Vagina (tissue), 2 donors: Measurements from ENCODE around the gene CTBP1. TPM values are rescaled to one million over a fixed set of nuclear protein-coding genes. Genes with fewer than 3 reads are reported as not detected.

Experiments
- DNase-seq, 2 donors: peaks; one replicate each; pipeline ENCODE4 v3.0.0-alpha.2; 2017; ENCODE audit errors: extremely low spot score in 2 of 2
- H3K27ac ChIP-seq: fragments of 200-600 bp; sonication (generic); one replicate; pipeline ENCODE4 v1.5.1; 2019
- H3K27me3 ChIP-seq: fragments of 200-600 bp; sonication (generic); one replicate; pipeline ENCODE4 v1.5.1; 2019
- H3K36me3 ChIP-seq, 2 donors: fragments of 200-600 bp; sonication (generic); one replicate each; pipeline ENCODE4 v1.5.1; 2017 to 2019
- H3K4me1 ChIP-seq: fragments of 200-600 bp; sonication (generic); one replicate; pipeline ENCODE4 v1.5.1; 2019
- H3K4me3 ChIP-seq, 2 donors: fragments of 200-600 bp; sonication (generic); 1 replicate in 1 of 2; 2 replicates in 1 of 2; pipeline ENCODE4 v1.5.1; 2016 to 2019
- H3K9me3 ChIP-seq: fragments of 200-600 bp; sonication (generic); one replicate; pipeline ENCODE4 v1.5.1; 2019
- POLR2A ChIP-seq, 2 donors: fragments of 450-650 bp; IDR thresholded peaks; one replicate each; pipeline ENCODE4 v1.6.1; 2017; ENCODE audit warnings: antibody characterized with exemption in 2 of 2, mild to moderate bottlenecking in 2 of 2, moderate library complexity in 2 of 2
- POLR2AphosphoS5 ChIP-seq, 2 donors: sonication (generic); formaldehyde crosslinking; IDR thresholded peaks; one replicate each; pipeline ENCODE4 v1.9.0; 2017; ENCODE audit warnings: antibody characterized with exemption in 2 of 2, mild to moderate bottlenecking in 2 of 2, low read depth in 1 of 2; ENCODE audit not compliant: insufficient read depth in 1 of 2
- intact Hi-C: fragments of 100-400 bp; cut with DNase I; formaldehyde crosslinking; loops from one replicate; pipeline ENCODE4 v1.15.1; 2023
- total RNA-seq: library from RNA; depleted of rRNA; stranded (reverse); fragments of >200 nt; gene quantifications from one replicate; pipeline ENCODE4 v1.2.3, GENCODE V29; 2016
- TF ChIP-seq, protein P1 (sequence below), 3 experiments: fragments of 450-650 bp in 2 of 3; fragments of 200-600 bp in 1 of 3; sonication (generic) in 1 of 3; IDR thresholded peaks; one replicate each; pipeline ENCODE4 v1.5.1; 2017 to 2019; ENCODE audit warnings: antibody characterized with exemption in 3 of 3, mild to moderate bottlenecking in 2 of 3, moderate library complexity in 2 of 3

Gene CTBP1
- total RNA-seq, 1 donor from 2014 or later = 93.1 TPM

DNA sequence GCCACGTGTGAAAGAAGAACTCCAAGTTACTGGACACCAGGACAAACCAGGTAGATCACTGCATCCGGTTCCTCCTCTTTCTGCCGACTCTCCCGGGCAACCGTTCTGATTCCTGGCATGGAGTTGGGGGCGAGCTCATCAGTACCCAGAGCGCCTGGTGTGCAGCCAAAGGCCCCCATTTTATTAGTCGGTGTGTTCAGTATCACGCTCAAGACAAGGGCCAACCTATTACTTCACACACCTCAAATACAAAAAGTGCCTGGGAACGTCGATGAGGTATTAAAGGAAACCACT lies 2.8 kb upstream of the CTBP1 start:
- H3K27ac ChIP-seq = no peak overlapping the region
- H3K36me3 ChIP-seq = no peaks in the 10 kb centered on the region
- no peak for DNase-seq
- no peak overlapping the region for H3K4me3 ChIP-seq
- H3K27me3 ChIP-seq = no peaks in the 10 kb centered on the region
- TF ChIP-seq POLR2A (IDR thresholded peaks at IDR 0.05) (no peak), POLR2AphosphoS5 (IDR thresholded peaks at IDR 0.05; ENCODE audit: insufficient read depth in 1 of 2, low read depth in 1 of 2) (no peak)
- TF ChIP-seq, protein P1, sequence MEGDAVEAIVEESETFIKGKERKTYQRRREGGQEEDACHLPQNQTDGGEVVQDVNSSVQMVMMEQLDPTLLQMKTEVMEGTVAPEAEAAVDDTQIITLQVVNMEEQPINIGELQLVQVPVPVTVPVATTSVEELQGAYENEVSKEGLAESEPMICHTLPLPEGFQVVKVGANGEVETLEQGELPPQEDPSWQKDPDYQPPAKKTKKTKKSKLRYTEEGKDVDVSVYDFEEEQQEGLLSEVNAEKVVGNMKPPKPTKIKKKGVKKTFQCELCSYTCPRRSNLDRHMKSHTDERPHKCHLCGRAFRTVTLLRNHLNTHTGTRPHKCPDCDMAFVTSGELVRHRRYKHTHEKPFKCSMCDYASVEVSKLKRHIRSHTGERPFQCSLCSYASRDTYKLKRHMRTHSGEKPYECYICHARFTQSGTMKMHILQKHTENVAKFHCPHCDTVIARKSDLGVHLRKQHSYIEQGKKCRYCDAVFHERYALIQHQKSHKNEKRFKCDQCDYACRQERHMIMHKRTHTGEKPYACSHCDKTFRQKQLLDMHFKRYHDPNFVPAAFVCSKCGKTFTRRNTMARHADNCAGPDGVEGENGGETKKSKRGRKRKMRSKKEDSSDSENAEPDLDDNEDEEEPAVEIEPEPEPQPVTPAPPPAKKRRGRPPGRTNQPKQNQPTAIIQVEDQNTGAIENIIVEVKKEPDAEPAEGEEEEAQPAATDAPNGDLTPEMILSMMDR (IDR thresholded peaks at IDR 0.05) = no peak
- no peaks in the 10 kb centered on the region for H3K9me3 ChIP-seq
- peaks cover 42% of the 10 kb centered on the region for H3K4me1 ChIP-seq
- intact Hi-C loops = no loop called here

DNA sequence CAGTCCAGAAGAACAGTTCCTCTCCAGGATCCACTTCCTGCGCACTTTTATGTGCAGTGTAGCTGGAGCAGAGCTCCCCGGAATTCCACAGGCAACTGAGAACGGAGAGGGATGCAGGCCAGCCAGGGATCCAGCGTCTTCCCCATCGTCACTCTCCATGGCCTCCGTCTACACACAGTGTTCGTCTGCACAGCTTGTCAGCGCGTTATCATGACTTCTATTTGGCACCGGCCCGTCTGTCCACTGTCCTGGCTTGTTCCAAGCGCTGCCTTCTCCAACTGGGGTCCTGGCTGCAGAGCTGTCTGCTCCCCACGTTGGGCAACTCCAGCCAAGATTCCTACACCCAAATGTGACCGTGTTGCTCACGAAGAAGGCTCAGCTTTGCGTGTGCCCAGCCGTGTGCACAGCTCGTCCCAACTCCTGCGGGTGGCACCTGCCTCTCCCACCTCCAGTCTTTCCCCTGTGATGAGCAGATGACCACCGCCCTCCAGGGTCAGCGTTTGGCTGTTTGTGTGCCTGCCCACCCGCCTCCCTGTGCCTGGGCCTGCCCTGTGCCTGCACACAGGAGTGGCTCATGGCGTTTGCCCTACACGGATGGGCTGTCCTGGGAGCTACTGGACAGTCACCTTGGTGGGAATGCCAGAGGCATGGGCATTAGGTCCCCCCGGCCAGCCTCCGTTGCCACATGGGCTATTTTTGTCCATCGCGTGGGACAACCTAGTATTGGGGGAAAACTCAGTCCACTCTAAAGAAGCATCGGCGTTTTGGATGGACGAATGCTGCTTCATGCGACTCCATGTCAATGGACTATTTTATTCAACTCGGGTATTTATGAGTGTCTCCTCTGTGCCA lies 2.2 kb upstream of the CTBP1 start:
- Histone ChIP-seq H3K27ac (peak overlapping the region; percentile 93), H3K9me3 (no peaks in the 10 kb centered on the region)
- intact Hi-C loops = no loop called here

DNA sequence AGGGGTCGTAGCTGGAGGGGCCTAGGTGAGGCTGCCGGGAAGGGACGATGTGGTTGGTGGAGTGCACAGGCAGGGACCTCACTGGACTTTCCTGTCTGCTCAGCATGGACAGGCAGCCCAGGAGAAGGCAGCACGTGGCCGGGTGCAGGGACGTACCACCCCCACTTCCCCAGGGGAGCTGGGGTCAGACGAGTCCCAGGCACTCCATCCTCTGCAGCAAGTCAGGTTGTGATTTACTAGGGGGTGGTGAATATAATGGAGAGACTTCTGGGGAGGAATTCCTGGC lies 1.5 kb upstream of the CTBP1 start:
- Histone ChIP-seq H3K36me3 (no peaks in the 10 kb centered on the region), H3K27ac (peak overlapping the region; percentile 93), H3K4me3 (peak overlapping the region; percentile 57 to 92), H3K27me3 (no peaks in the 10 kb centered on the region), H3K4me1 (peaks cover 55% of the 10 kb centered on the region), H3K9me3 (no peaks in the 10 kb centered on the region)
- intact Hi-C loops = no loop called here
- TF ChIP-seq POLR2A (IDR thresholded peaks at IDR 0.05) (no peak), POLR2AphosphoS5 (IDR thresholded peaks at IDR 0.05; ENCODE audit: insufficient read depth in 1 of 2, low read depth in 1 of 2) (no peak)
- TF ChIP-seq, protein P1 (IDR thresholded peaks at IDR 0.05) = no peak
- peak in 1 of 2 donors; percentile 89 for DNase-seq

More for the DNA sequence above, 2.2 kb upstream of the CTBP1 start:
- Histone ChIP-seq H3K27me3 (no peaks in the 10 kb centered on the region), H3K4me3 (peak overlapping the region in 1 of 2 donors; percentile 57), H3K4me1 (peaks cover 48% of the 10 kb centered on the region), H3K36me3 (no peaks in the 10 kb centered on the region)
- DNase-seq = no peak
- TF ChIP-seq POLR2A (IDR thresholded peaks at IDR 0.05) (no peak), POLR2AphosphoS5 (IDR thresholded peaks at IDR 0.05; ENCODE audit: insufficient read depth in 1 of 2, low read depth in 1 of 2) (no peak)
- TF ChIP-seq, protein P1 (IDR thresholded peaks at IDR 0.05) = no peak

DNA sequence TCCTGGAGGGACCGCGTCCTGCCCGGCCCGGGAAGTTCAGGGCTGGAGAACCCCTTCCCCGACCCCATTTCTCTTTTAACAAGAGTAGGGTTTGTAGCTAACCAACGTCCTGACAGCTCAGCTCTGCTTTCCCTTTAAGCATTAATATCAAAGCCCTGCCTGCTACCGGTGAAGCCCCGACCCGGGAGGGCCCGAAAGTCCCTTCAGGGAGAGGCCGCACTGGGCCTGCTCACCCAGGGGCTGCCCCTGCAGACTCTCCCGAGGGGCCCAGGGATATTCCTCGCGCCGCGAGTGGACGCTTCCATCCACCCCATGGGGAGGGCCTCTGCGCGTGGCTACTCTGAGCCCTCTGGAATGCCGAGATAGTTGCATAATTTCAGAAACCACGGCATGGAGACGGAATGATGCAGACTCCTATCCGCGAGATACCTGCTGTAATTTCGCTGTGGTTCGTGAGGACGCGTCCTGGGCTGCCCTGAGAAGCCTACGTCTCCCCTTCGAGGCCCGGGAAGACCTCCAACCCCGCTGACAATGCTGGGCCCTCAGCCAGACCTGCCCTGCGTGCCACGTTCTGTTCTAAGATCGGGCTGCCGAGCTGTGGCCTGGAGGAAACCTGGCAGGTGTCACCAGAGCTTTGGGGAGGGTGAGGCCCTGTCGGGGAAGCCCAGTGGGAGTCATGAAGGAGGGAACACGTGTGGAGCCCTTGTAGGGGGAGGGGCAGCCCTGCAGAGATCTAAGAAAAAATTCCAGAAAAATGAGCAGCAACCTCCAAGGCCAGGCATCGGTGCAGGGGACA lies 999 bp upstream of the CTBP1 start:
- Histone ChIP-seq H3K9me3 (no peaks in the 10 kb centered on the region), H3K27me3 (no peaks in the 10 kb centered on the region), H3K27ac (peak overlapping the region; percentile 93), H3K36me3 (no peaks in the 10 kb centered on the region), H3K4me3 (peak overlapping the region; percentile 57 to 92), H3K4me1 (peaks cover 60% of the 10 kb centered on the region)
- peak; percentile 90 to 93 for DNase-seq
- TF ChIP-seq, protein P1 (IDR thresholded peaks at IDR 0.05) = no peak
- no peak for TF ChIP-seq POLR2A (IDR thresholded peaks at IDR 0.05)
- peak in 1 of 2 donors; percentile 61 for TF ChIP-seq POLR2AphosphoS5 (IDR thresholded peaks at IDR 0.05; ENCODE audit: insufficient read depth in 1 of 2, low read depth in 1 of 2)
- intact Hi-C loops = loop anchor here (5.0 kb wide), 2 partner anchors 43 to 83 kb away; no protein-coding TSS in a partner anchor
